H1 (cell line): ENCODE measurements around the gene GABRG3. TPM values are rescaled to one million over a fixed set of nuclear protein-coding genes. Genes with fewer than 3 reads are reported as not detected.

Experiments used
- CTCF ChIA-PET: fragments of 300-600 bp; sonication (Branson Sonifier 250); formaldehyde crosslinking; loops from one replicate; lab custom pipeline; 2021; ENCODE audit not compliant: partially characterized antibody; lab: Charles Lee
- POLR2A ChIA-PET: fragments of 300-600 bp; sonication (Branson Sonifier 250); formaldehyde crosslinking; loops from one replicate; lab custom pipeline; 2021; ENCODE audit warnings: inconsistent platforms; ENCODE audit not compliant: partially characterized antibody; lab: Charles Lee
- DNase-seq, 2 experiments: peaks; one replicate each; pipeline versions ENCODE4 v3.0.0 to v3.0.0-alpha.2; 2010 to 2022; ENCODE audit warnings: low spot score in 2 of 2, low read depth in 1 of 2, mixed read lengths in 1 of 2
- FAIRE-seq: peaks from 2 replicates; lab custom pipeline; 2011; peaks lifted over from hg19 to GRCh38; lab: Jason Lieb, UNC
- H2AFZ ChIP-seq: 2 replicates; pipeline ENCODE4 v1.8.1; 2012; ENCODE audit warnings: low read length, inconsistent platforms
- H2AK5ac ChIP-seq: 2 replicates; pipeline ENCODE4 v1.6.1; 2013; ENCODE audit warnings: low read depth, low read length
- H2BK120ac ChIP-seq: replicated peaks from 2 replicates; pipeline ENCODE3; 2013; ENCODE audit warnings: low read depth, low read length, inconsistent platforms
- H2BK12ac ChIP-seq: 2 replicates; pipeline ENCODE4 v1.6.1; 2013; ENCODE audit warnings: low read depth, low read length
- H2BK15ac ChIP-seq: 2 replicates; pipeline ENCODE4 v1.6.1; 2013; ENCODE audit warnings: low read length
- H2BK20ac ChIP-seq: 2 replicates; pipeline ENCODE4 v1.6.1; 2013; ENCODE audit warnings: low read length
- H2BK5ac ChIP-seq: 2 replicates; pipeline ENCODE4 v1.6.1; 2013; ENCODE audit warnings: low read depth, low read length
- H3K14ac ChIP-seq: 2 replicates; pipeline ENCODE4 v1.6.1; 2013; ENCODE audit warnings: inconsistent platforms; ENCODE audit not compliant: insufficient read length
- H3K18ac ChIP-seq: 2 replicates; pipeline ENCODE4 v1.6.1; 2013; ENCODE audit warnings: low read length; ENCODE audit errors: extremely low read depth
- H3K23ac ChIP-seq: 2 replicates; pipeline ENCODE4 v1.6.1; 2013; ENCODE audit warnings: inconsistent platforms; ENCODE audit not compliant: insufficient read length
- H3K23me2 ChIP-seq: 2 replicates; pipeline ENCODE4 v1.6.1; 2013; ENCODE audit warnings: low read depth, low read length
- H3K27ac ChIP-seq: 2 replicates; pipeline ENCODE4 v1.6.1; 2011; ENCODE audit warnings: low read depth, low read length, inconsistent platforms
- H3K27me3 ChIP-seq, 4 experiments: replicated peaks in 1 of 4; 1 replicate in 1 of 4; 2 replicates in 3 of 4; pipeline versions ENCODE4 v1.6.1 to v1.8.1; 2011 to 2013; ENCODE audit warnings: low read length in 3 of 4, mild to moderate bottlenecking in 3 of 4, inconsistent platforms in 2 of 4, mixed read lengths in 2 of 4, moderate library complexity in 1 of 4; ENCODE audit not compliant: control insufficient read depth in 3 of 4, insufficient read depth in 3 of 4; ENCODE audit errors: extremely low read depth in 1 of 4
- H3K36me3 ChIP-seq, 4 experiments: 2 replicates each; pipeline versions ENCODE4 v1.6.1 to v1.8.1; 2011 to 2013; ENCODE audit warnings: mild to moderate bottlenecking in 4 of 4, low read length in 3 of 4, moderate library complexity in 2 of 4, control low read depth in 1 of 4, inconsistent platforms in 1 of 4; ENCODE audit not compliant: insufficient read depth in 4 of 4, control insufficient read depth in 2 of 4
- H3K4ac ChIP-seq: replicated peaks from 2 replicates; pipeline ENCODE3; 2013; ENCODE audit warnings: low read length, low read depth, mixed read lengths, inconsistent platforms; ENCODE audit not compliant: insufficient read length
- H3K4me1 ChIP-seq, 4 experiments: replicated peaks in 1 of 4; 1 replicate in 1 of 4; 2 replicates in 3 of 4; pipeline versions ENCODE4 v1.6.1 to v1.8.1; 2011 to 2013; ENCODE audit warnings: low read length in 3 of 4, inconsistent platforms in 2 of 4, mixed read lengths in 1 of 4; ENCODE audit not compliant: insufficient read depth in 4 of 4, control insufficient read depth in 3 of 4
- H3K4me2 ChIP-seq, 2 experiments: 2 replicates each; pipeline versions ENCODE4 v1.6.1 to v1.8.1; 2011 to 2013; ENCODE audit warnings: low read depth in 2 of 2, low read length in 2 of 2, control low read depth in 1 of 2, inconsistent platforms in 1 of 2, mild to moderate bottlenecking in 1 of 2; ENCODE audit not compliant: insufficient read depth in 1 of 2
- H3K4me3 ChIP-seq, 4 experiments: fragments of 200-600, 300-600 bp in 1 of 4; sonication (generic), shearing (Covaris generic), sonication (Bioruptor Twin) in 1 of 4; 2 replicates each; pipeline versions ENCODE4 v1.5.1 to v1.8.1; 2011 to 2016; ENCODE audit warnings: low read length in 4 of 4, low read depth in 3 of 4, control low read depth in 2 of 4, inconsistent platforms in 2 of 4, mild to moderate bottlenecking in 2 of 4, mixed read lengths in 1 of 4, moderate library complexity in 1 of 4; ENCODE audit not compliant: insufficient read depth in 2 of 4; ENCODE audit errors: extremely low read depth in 1 of 4
- H3K56ac ChIP-seq: replicated peaks from 2 replicates; pipeline ENCODE3; 2013; ENCODE audit warnings: low read depth, mild to moderate bottlenecking, mixed read lengths, low read length, inconsistent platforms; ENCODE audit not compliant: insufficient read length
- H3K79me1 ChIP-seq: 2 replicates; pipeline ENCODE4 v1.6.1; 2013; ENCODE audit warnings: low read depth, low read length, control low read depth
- H3K79me2 ChIP-seq, 2 experiments: 2 replicates each; pipeline versions ENCODE4 v1.6.1 to v1.8.1; 2012 to 2013; ENCODE audit warnings: low read length in 2 of 2, mild to moderate bottlenecking in 2 of 2, inconsistent platforms in 1 of 2; ENCODE audit not compliant: insufficient read depth in 2 of 2, control insufficient read depth in 1 of 2
- H3K9ac ChIP-seq, 4 experiments: replicated peaks in 1 of 4; 1 replicate in 1 of 4; 2 replicates in 3 of 4; pipeline versions ENCODE4 v1.6.1 to v1.8.1; 2011 to 2013; ENCODE audit warnings: low read depth in 3 of 4, low read length in 3 of 4, control low read depth in 2 of 4, mild to moderate bottlenecking in 2 of 4, moderate library complexity in 2 of 4, inconsistent platforms in 1 of 4; ENCODE audit errors: extremely low read depth in 1 of 4
- H3K9me3 ChIP-seq, 2 experiments: 2 replicates each; pipeline versions ENCODE4 v1.6.1 to v1.8.1; 2012 to 2013; ENCODE audit warnings: mild to moderate bottlenecking in 2 of 2, moderate library complexity in 2 of 2, control low read depth in 1 of 2, inconsistent platforms in 1 of 2, low read depth in 1 of 2, low read length in 1 of 2, mixed read lengths in 1 of 2; ENCODE audit not compliant: insufficient read depth in 2 of 2
- H4K20me1 ChIP-seq, 2 experiments: replicated peaks in 1 of 2; 2 replicates each; pipeline versions ENCODE3 to v1.8.1; 2011 to 2013; ENCODE audit warnings: inconsistent platforms in 2 of 2, low read length in 2 of 2, mild to moderate bottlenecking in 1 of 2; ENCODE audit not compliant: insufficient read depth in 2 of 2, control insufficient read depth in 1 of 2
- H4K5ac ChIP-seq: 2 replicates; pipeline ENCODE4 v1.6.1; 2013; ENCODE audit warnings: low read length, low read depth, mixed read lengths, inconsistent platforms; ENCODE audit not compliant: insufficient read length
- H4K8ac ChIP-seq: 2 replicates; pipeline ENCODE4 v1.8.0; 2013; ENCODE audit warnings: mild to moderate bottlenecking, moderate library complexity, low read length, inconsistent platforms; ENCODE audit not compliant: insufficient read depth; ENCODE audit errors: extremely low read depth
- H4K91ac ChIP-seq: replicated peaks from 2 replicates; pipeline ENCODE3; 2013; ENCODE audit warnings: low read length, mixed read lengths, inconsistent platforms; ENCODE audit not compliant: insufficient read length
- CHD2 ChIP-seq: IDR thresholded peaks from 2 replicates; pipeline ENCODE4 v1.6.1; 2012; ENCODE audit warnings: low read length, improper control_type of control experiment
- GABPA ChIP-seq: IDR thresholded peaks from 2 replicates; pipeline ENCODE4 v1.6.1; 2011; ENCODE audit warnings: mild to moderate bottlenecking, low read length, moderate library complexity, borderline replicate concordance; ENCODE audit not compliant: insufficient read depth
- MAFK ChIP-seq: IDR thresholded peaks from 2 replicates; pipeline ENCODE4 v1.6.1; 2012; ENCODE audit warnings: low read depth, mild to moderate bottlenecking, improper control_type of control experiment, low read length
- NRF1 ChIP-seq: IDR thresholded peaks from 2 replicates; pipeline ENCODE4 v1.6.1; 2011; ENCODE audit warnings: mild to moderate bottlenecking, low read depth, low read length, improper control_type of control experiment
- PHF8 ChIP-seq: fragments of 200-600 bp; sonication (generic); conservative IDR thresholded peaks from 2 replicates; pipeline ENCODE4 v1.7.1; 2012; ENCODE audit warnings: low read depth, mild to moderate bottlenecking, inconsistent platforms, low read length, moderate library complexity
- RBBP5 ChIP-seq: IDR thresholded peaks from 2 replicates; pipeline ENCODE4 v1.7.1; 2012; ENCODE audit warnings: low read depth, mild to moderate bottlenecking, inconsistent platforms, low read length, moderate library complexity, borderline replicate concordance
- RFX5 ChIP-seq: IDR thresholded peaks from 2 replicates; pipeline ENCODE4 v1.6.1; 2011; ENCODE audit warnings: low read depth, low read length, improper control_type of control experiment, borderline replicate concordance
- SAP30 ChIP-seq: fragments of 300-600 bp; sonication (generic); IDR thresholded peaks from 2 replicates; pipeline ENCODE4 v1.7.1; 2012; ENCODE audit warnings: low read length, moderate library complexity, mild to moderate bottlenecking, inconsistent platforms; ENCODE audit not compliant: insufficient read depth, insufficient replicate concordance
- SIX5 ChIP-seq: IDR thresholded peaks from 2 replicates; pipeline ENCODE4 v1.6.1; 2011; ENCODE audit warnings: mild to moderate bottlenecking, low read depth, low read length
- SP1 ChIP-seq: IDR thresholded peaks from 2 replicates; pipeline ENCODE4 v1.6.1; 2011; ENCODE audit warnings: low read depth, low read length
- SP2 ChIP-seq: IDR thresholded peaks from 2 replicates; pipeline ENCODE4 v1.6.1; 2012; ENCODE audit warnings: mild to moderate bottlenecking, low read length, inconsistent platforms
- TAF1 ChIP-seq: IDR thresholded peaks from 2 replicates; pipeline ENCODE4 v1.6.1; 2011; ENCODE audit warnings: mild to moderate bottlenecking, low read depth, low read length
- ZNF274 ChIP-seq: IDR thresholded peaks from 2 replicates; pipeline ENCODE4 v1.7.0; 2012; ENCODE audit warnings: low read length, borderline replicate concordance; ENCODE audit errors: extremely low read depth
- WGBS, 2 experiments: shearing (Covaris generic) in 1 of 2; methylation state at CpG; one replicate each; pipeline versions ENCODE4 v1.1.6 to v1.1.7; 2013 to 2015; ENCODE audit warnings: low lambda C conversion rate in 2 of 2, mixed read lengths in 2 of 2, inconsistent platforms in 1 of 2, low coverage in 1 of 2, missing lambda C conversion rate in 1 of 2; ENCODE audit not compliant: insufficient replicate concordance in 2 of 2, insufficient coverage in 1 of 2, insufficient read length in 1 of 2; ENCODE audit errors: extremely low coverage in 1 of 2, missing lambda C conversion rate in 1 of 2; 5-methylcytosine and 5-hydroxymethylcytosine counted together
- polyA plus RNA-seq, 7 experiments: library from polyadenylated mRNA; depleted of rRNA in 3 of 7; stranded (reverse) in 5 of 7; unstranded in 2 of 7; fragments of >200 nt in 5 of 7; fragments of 200-250 nt in 2 of 7; gene quantifications; 1 replicate in 5 of 7; 2 replicates in 1 of 7; 4 replicates in 1 of 7; pipeline versions ENCODE4 v1.2.1 to v1.2.3, GENCODE V29; 2011 to 2013; ENCODE audit warnings: missing spikeins in 2 of 7, mixed read lengths in 2 of 7
- total RNA-seq: library from RNA; stranded (reverse); fragmentation: NEBNext Ultra II Directional; extraction: Animal tissue kit (Norgen Biotek cat#: 25700); gene quantifications from 2 replicates; pipeline ENCODE4 v1.2.1, GENCODE V29; 2021
- TF ChIP-seq, protein P1 (sequence below): IDR thresholded peaks from 2 replicates; pipeline ENCODE4 v1.6.1; 2012; ENCODE audit warnings: inconsistent platforms

The GABRG3 gene
- total and polyA plus RNA-seq, 2 of the 8 experiments (the other 6 are each of a cell fraction or from before 2014, with no cell fraction given): 0.17 to 0.80 TPM

DNA sequence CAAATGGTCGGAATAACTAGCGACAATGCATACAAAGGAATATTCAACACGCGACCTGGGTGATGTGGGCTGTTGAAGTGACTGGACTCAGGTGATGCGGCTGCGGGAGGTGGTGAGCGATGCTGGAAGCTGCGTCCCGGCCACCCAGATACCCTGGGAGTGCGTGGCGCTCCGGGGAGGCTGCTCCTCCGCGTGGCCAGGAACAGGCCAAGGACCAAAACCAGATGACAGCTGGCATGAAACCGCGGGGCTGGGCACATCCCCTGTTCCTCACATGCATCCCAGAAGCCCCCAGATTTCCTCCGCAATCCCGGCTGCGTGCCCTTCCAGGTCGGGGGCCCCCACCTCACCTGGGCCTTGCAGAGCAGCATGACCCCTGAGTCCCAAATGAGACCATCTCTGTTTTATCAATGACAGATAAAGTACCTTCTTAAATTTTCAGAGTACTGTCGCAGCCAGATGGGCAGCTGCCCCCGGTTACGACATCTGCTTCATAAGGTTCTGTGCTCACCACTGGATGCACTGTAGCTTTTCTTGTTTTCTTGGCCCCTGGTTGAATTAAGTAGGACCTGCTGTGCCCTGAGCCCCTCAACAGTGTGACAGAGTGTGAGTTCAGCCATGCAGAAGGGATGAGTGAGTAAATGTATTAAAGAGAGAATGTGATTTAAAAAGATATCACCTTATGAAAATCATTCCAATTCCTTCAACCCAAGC is 278.2 kb downstream of the GABRG3 start:
- Histone ChIP-seq H3K18ac (no peak overlapping the region), H3K23ac (no peak overlapping the region), H3K79me1 (no peaks in the 10 kb centered on the region), H2AFZ (no peak overlapping the region; the same call in 1 of the 2 replicates), H4K91ac (no peak overlapping the region), H3K27me3 (no peaks in the 10 kb centered on the region), H2BK120ac (no peak overlapping the region), H4K5ac (no peak overlapping the region), H3K79me2 (no peaks in the 10 kb centered on the region), H4K8ac (no peak overlapping the region), H2BK20ac (no peak overlapping the region), H3K4ac (no peak overlapping the region), H2BK12ac (no peak overlapping the region), H3K27ac (no peak overlapping the region), H3K4me3 (no peak overlapping the region), H3K9me3 (no peaks in the 10 kb centered on the region), H2BK15ac (no peak overlapping the region), H3K36me3 (no peaks in the 10 kb centered on the region), H3K4me2 (no peak overlapping the region), H4K20me1 (no peaks in the 10 kb centered on the region), H2AK5ac (no peak overlapping the region), H3K4me1 (no peaks in the 10 kb centered on the region; a peak in 1 of 7 replicates), H2BK5ac (no peak overlapping the region), H3K9ac (no peak overlapping the region), H3K23me2 (no peaks in the 10 kb centered on the region), H3K56ac (no peak overlapping the region), H3K14ac (no peak overlapping the region)
- FAIRE-seq (no peak), DNase-seq (no peak)
- POLR2A ChIA-PET: no interaction called here
- CTCF ChIA-PET: interaction anchor here (1.0 to 2.9 kb wide), 4 partner anchors 9 to 110 kb away, joined by 3 to 12 read pairs (median 6); no protein-coding TSS in a partner anchor
- WGBS, 2 experiments: 90% methylated on average over 19 of the region's 23 CpGs; no CpG with 5 or more reads in 1 of the 2 experiments
- no peak for TF ChIP-seq RFX5
- no peak for TF ChIP-seq CHD2
- no peak for TF ChIP-seq MAFK
- TF ChIP-seq SIX5: no peak
- no peak for TF ChIP-seq SP1
- TF ChIP-seq NRF1: no peak
- TF ChIP-seq PHF8: no peak
- TF ChIP-seq, protein P1, sequence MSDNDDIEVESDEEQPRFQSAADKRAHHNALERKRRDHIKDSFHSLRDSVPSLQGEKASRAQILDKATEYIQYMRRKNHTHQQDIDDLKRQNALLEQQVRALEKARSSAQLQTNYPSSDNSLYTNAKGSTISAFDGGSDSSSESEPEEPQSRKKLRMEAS: no peak
- TF ChIP-seq GABPA: no peak
- TF ChIP-seq ZNF274: no peak
- no peak for TF ChIP-seq SAP30
- TF ChIP-seq RBBP5: no peak
- TF ChIP-seq SP2: no peak
- no peak for TF ChIP-seq TAF1
